NCI-H524 (cell line): ENCODE data around the gene IL16.
"Not testable (repeated sequence)": the region's sequence is repeated elsewhere in the genome, so short reads cannot be mapped to it uniquely, and the experiment has no call there.

Experiments
- DNase-seq, 2 experiments: peaks; one replicate each; lab custom pipeline; 2025; lab: John Stamatoyannopoulos, UW

Gene IL16

GRCh38 chr15:81196576-81197254, at the start of gene IL16:
TSS of gene IL16 (plus strand) at chr15:81196879. CDS start at chr15:81225400, 28,521 bp downstream.
- no peak for DNase-seq

- no peak for DNase-seq
These were observed 45.3 kb upstream of the IL16 start for GRCh38 chr15:81151389-81151788.

GRCh38 chr15:81152339-81152738, 44.3 kb upstream of the IL16 start:
- DNase-seq: no peak

GRCh38 chr15:81152799-81153198, 43.9 kb upstream of the IL16 start:
- no peak for DNase-seq

- peak in 1 of 2 experiments; percentile 59 for DNase-seq
These were observed 41.1 kb upstream of the IL16 start for GRCh38 chr15:81155375-81156218.

- DNase-seq: no peak
These were observed 40.4 kb upstream of the IL16 start for GRCh38 chr15:81156324-81156723.

- no peak for DNase-seq
These were observed 39.3 kb upstream of the IL16 start for GRCh38 chr15:81157195-81157938.

- DNase-seq: no peak
These were observed 38.8 kb upstream of the IL16 start for GRCh38 chr15:81157939-81158223.

GRCh38 chr15:81158561-81158960, 38.1 kb upstream of the IL16 start:
- DNase-seq: not testable (repeated sequence)

GRCh38 chr15:81160312-81161159, 36.1 kb upstream of the IL16 start:
- DNase-seq: peak; percentile 23 to 84

- peak in 1 of 2 experiments; percentile 24 for DNase-seq
These were observed 35.5 kb upstream of the IL16 start for GRCh38 chr15:81161160-81161673.

GRCh38 chr15:81161851-81162250, 34.8 kb upstream of the IL16 start:
- DNase-seq: no peak

GRCh38 chr15:81163961-81164800, 32.5 kb upstream of the IL16 start:
- DNase-seq: no peak

GRCh38 chr15:81165535-81165934, 31.1 kb upstream of the IL16 start:
- no peak for DNase-seq

GRCh38 chr15:81166636-81167305, 29.9 kb upstream of the IL16 start:
- no peak for DNase-seq

GRCh38 chr15:81168131-81168526, 28.6 kb upstream of the IL16 start:
- DNase-seq: no peak

GRCh38 chr15:81168644-81169043, 28.0 kb upstream of the IL16 start:
- no peak for DNase-seq

GRCh38 chr15:81170511-81170910, 26.2 kb upstream of the IL16 start:
- no peak for DNase-seq

GRCh38 chr15:81171286-81171685, 25.4 kb upstream of the IL16 start:
- no peak for DNase-seq

GRCh38 chr15:81174125-81174791, 22.4 kb upstream of the IL16 start:
- no peak for DNase-seq
